NCI-H345 treated with DMSO at 0.1 percent for 48 hours (cell line): Measurements from ENCODE around the gene NHP2.
A peak's percentile ranks its signal among the peaks of the same experiment; 100 is the strongest.

Experiments
- DNase-seq: peaks from one replicate; lab custom pipeline; 2025; ENCODE audit not compliant: unreplicated experiment; lab: John Stamatoyannopoulos, UW

Gene NHP2

GRCh38 chr5:178115136-178115813 is 38.4 kb downstream of the NHP2 start:
- DNase-seq, result no peak

DNA sequence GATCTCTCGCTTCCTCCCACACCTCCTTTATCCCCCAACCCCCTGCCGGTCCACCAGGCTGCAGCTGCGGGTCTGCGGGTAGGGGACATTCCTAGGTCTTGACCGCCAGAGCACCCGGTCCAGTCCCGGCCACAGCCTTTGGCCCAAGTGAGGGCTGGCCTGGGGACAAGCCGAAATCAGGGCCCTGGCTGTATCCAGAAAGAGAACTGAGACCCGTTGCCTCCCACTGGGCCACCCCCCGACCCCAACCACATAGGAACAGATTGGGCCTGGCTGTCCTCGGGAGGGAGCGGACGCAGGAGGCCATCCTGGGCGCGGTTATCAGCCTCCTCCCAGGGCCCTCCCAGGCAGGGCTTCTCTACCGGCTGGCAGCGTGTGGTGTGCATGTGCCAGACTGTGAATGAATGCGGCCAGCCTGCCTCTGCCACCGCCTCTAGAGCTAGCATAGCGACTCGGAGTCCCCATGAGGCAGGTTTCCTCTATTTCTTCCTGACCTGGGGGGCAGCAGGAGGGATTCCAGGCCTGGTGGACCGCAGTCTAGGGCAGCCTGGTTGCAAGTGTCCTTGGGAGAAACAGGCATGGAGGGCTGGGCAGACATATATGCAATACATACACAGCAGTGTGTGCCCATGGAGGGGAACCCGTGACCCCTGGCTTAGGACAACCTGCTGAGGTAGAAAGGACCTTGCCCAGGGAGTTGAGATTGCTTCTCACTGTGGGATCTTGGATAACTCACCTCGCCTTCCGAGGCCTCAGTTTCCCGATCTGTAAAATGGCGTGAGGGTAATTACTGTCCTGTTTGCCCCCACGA is 39.2 kb downstream of the NHP2 start:
- DNase-seq, result no peak

DNA sequence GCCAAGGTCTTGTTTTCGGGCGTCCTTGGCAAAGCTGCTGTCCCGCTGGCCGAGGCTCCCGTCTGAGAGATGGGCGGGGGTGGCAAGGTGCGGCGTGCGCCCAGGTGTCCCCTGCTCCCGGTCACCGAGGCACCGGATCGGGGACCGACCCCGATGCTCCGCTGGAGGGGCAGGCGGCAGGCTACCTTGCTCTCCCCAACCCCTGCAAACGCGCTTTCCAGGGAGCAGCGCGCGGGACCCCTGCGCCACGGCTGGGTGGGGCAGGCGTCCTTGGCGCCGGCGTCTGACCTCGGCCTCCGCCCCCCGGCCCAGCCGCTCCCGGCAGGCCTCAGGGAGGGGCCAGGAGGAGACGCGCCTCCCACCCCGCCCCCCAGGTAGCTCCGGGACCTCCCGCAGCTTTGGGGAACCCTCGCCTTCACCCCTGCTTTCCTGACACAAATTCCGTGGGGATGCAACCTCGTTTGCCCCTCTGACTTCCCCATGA is 39.8 kb downstream of the NHP2 start:
- no peak for DNase-seq

- DNase-seq, result peak; percentile 31
Measured at GRCh38 chr5:178113141-178113787, 40.4 kb downstream of the NHP2 start, which contains the start of gene N4BP3. TSS of gene N4BP3 (plus strand) at chr5:178113532. CDS start at chr5:178119584, 6,052 bp downstream.

DNA sequence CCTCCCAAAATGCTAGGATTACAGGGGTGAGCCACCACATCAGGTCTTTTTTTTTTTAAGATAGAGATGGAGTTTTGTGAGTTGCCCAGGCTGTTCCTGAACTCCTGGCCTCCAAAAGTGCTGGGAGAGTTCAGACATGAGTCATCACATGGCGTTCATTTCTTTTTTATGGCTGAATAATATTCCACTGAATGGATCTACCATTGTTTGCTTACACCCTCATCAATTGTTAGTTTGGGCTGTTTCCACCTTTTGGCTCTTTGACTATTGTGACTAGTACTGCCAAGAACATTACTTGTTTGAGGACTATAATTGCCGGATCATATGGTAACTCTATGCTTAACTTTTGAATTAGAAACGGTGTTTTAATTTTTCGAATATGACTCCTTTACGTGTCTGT is 41.1 kb downstream of the NHP2 start:
- DNase-seq, result no peak

GRCh38 chr5:178111925-178112324 is 41.8 kb downstream of the NHP2 start:
- no peak for DNase-seq

DNA sequence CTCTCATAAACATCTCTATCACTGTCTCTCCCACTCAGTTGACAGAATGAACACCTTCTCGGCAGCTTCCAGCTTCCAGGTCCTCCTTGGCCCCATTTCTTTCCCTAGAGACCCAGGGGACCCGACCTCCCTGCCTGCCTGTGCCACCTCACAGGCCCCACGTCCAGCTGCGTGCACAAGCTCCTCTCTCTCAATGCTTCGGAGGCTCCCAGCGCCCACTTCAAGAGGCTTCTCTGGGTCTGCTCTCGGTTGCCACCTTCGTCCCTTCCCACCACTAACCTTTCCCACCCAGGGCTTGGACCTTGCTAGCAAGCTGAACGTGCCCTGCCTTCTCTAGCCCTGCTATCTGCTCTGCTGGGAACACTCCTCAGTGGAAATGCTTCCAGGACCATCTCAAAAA is 43.2 kb downstream of the NHP2 start:
- no peak for DNase-seq

GRCh38 chr5:178108966-178109365 is 44.7 kb downstream of the NHP2 start:
- no peak for DNase-seq

DNA sequence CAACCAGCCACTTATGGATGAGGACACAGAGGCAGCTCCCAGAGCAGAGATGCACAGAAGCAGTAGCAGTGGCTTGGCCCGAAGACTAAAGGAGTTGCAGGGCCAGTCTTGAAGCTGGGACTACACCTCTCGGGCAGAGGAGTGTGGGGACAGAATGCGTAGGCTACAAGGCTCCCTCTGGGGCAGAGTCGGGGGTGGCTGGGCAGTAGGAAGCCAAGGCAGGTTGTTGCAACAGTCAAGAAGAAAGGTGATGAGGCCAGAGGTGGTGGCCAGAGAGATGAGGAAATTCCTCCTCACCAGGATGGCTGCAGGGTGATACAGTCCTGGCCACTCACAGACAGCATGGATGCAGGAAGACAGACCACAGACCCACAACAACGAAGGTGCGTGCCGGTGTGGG is 45.2 kb downstream of the NHP2 start:
- DNase-seq, result no peak

DNA sequence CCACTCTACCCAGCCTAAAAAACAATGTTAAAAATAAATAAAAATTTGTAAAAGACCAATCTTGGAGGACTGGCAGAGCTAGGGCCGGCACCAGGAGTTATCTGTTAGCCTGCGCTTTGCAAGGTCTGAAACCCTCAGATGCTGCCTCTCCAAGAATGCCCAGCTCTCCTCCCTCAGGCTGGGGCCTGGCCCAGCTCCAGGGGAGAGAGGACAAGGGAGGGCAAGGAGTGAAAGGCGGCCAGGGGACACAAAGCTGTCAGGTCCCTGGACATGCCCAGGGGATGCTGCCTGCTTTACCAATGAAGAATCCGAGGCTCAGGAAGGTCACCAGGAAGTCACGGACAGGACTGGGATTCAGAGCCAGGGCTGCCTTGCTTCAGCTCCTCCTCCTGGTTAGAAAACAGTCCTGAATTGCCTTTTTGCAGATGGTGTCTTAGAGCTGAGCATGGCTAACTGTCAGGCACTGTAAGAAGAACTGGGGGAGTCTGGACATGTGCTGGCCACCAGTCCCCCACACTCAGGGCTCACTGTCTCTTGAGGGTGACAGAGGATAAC is 45.9 kb downstream of the NHP2 start:
- DNase-seq, result no peak

- no peak for DNase-seq
Measured at GRCh38 chr5:178106556-178107239, 47.0 kb downstream of the NHP2 start.

DNA sequence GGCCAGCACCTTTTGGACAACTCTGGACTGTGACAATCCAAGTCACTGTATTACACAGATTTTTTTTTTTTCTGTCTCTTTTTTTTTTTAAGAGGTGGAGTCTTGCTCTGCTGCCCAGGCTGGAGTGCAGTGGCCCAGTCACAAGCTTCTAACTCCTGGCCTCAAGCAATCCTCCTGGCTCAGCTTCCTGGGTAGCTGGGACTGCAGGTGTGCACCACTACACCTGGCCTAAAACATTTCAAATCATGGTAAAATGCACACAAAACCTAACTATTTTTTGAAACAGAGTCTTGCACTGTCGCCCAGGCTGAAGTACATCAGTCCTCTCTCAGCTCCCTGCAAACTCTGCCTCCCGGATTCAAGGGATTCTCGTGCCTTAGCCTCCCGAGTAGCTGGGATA is 47.6 kb downstream of the NHP2 start:
- DNase-seq, result no peak

DNA sequence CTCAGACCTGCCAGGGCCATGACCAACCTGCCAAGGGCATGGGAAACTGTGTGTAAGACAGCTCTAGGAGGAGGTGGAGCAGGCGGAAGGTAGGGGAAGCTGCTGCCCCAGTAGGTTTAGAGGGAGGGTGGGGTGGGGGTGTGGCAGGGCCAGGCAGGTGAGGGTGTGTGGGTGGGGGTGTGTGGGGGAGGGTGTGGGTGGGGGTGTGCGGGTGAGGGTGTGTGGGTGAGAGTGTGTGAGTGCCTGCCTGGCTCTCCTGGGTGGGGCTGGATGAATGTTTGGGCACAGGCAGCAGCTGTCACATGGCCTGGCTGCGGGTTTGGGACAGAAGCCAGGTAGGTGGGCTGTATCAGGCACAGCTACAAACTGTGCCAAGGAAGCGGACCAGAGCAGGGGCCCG is 49.2 kb downstream of the NHP2 start:
- no peak for DNase-seq

DNA sequence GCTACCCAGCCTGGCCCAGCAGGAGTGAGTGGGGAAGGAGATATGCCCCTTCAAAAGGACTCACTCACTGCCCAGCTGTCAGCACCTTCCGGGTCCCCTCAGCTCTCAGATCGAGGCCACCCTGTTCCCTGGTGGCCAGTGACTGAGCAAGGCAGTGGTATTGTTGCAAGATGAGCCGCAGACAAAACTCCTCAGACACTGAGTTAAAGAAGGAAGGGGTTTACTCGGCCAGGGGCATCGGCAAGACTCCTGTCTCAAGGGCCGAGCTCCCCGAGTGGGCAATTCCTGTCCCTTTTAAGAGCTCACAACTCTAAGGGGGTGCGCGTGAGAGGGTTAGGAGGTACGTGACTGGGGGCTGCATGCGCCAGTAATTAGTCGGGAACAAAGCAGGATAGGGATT is 50.1 kb downstream of the NHP2 start:
- no peak for DNase-seq
